H54 (cell line): ENCODE measurements around the gene ANP32A.

Experiments
- DNase-seq: peaks from one replicate; pipeline ENCODE4 v3.0.0; 2011; ENCODE audit warnings: low spot score, mixed read lengths; ENCODE audit not compliant: insufficient read length
- FAIRE-seq: peaks from 3 replicates; lab custom pipeline; 2011; peaks lifted over from hg19 to GRCh38; lab: Jason Lieb, UNC
- POLR2A ChIP-seq: IDR thresholded peaks from 2 replicates; pipeline ENCODE4 v1.6.1; 2011; ENCODE audit warnings: low read depth, mild to moderate bottlenecking, low read length

ANP32A gene

GRCh38 chr15:68816158-68816557 is 4.5 kb downstream of the ANP32A start:
- DNase-seq: no peak
- no peak for TF ChIP-seq POLR2A
- FAIRE-seq: no peak

DNA sequence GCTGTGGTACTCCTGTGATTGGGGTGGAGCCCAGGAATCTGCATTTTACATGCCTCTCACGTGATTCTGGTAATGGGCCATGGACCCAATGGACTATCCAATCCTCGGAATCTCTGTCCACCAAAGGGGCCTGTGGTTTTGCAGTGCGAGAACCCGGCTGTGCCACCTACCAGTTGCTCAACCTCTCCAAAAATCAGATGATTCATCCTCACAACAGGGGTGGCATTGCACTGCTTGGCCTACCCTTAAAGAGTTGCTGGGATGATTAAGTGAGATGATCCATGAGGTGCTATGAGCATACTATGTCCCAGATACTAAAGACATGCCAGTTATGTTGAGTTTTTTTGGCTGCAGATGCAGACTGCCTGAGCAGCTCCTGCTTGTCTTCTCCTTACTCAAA is 5.1 kb downstream of the ANP32A start:
- TF ChIP-seq POLR2A: no peak
- peak; percentile 61 for DNase-seq
- FAIRE-seq: no peak

DNA sequence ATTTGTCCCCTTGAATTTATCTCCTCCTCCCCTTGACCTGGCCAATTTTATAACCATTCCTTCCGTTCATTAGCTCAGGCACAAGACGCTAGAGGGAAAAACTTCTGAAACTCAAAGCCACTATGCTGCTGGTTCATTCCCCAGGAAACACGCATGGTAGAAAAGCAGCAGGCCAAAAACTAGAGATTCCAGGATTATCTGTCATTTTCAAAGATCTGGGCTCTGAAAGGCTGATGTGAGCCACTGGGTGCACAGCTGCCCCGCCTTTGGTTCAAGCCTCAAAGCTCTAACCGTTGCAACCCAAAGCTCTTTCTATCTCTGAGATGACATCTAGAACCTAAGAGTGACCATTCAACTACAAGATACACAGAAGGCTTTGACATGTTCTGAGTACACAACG is 6.1 kb downstream of the ANP32A start:
- FAIRE-seq (no peak), DNase-seq (no peak)

DNA sequence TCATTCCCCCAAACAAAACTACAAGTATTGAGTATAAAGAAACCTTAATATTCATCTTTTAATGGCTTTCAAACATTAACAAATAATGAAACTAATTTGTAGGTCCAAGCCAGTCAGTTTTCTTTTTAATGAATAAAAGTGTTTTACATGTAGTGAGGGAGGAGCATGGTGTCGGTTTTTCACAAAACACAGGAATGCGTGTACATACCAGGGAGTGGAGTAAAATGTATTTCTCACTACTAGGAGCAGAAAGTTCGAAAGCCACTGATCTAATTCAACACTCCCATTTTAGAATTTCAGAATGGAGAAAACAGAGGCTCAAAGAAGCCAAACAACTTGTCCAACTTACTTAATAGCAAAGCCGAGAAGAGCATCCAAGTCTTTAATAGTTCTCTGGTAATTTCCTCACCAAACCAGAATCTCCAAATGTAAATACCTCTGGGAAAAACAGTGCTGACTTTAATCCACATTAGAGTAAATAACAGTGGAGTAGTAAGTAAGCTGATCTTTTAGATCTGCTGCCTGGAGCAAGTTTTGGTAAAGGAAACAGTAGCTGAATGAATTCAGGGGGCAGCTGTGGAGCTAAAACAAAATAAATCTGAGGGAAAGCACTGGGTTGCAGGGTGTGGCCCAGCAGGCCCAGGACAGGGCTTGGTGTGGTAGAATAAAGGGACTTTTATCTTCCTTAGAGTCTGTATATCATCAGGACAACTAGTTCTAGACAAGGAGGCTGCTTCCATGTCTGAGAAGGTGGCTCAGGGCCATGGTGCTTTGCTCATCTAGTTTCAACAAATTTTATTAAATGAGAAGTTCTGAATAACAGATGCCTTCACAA is 7.9 kb downstream of the ANP32A start:
- no peak for TF ChIP-seq POLR2A
- no peak for FAIRE-seq
- DNase-seq: no peak

More for the DNA sequence above, 6.1 kb downstream of the ANP32A start:
- no peak for TF ChIP-seq POLR2A

DNA sequence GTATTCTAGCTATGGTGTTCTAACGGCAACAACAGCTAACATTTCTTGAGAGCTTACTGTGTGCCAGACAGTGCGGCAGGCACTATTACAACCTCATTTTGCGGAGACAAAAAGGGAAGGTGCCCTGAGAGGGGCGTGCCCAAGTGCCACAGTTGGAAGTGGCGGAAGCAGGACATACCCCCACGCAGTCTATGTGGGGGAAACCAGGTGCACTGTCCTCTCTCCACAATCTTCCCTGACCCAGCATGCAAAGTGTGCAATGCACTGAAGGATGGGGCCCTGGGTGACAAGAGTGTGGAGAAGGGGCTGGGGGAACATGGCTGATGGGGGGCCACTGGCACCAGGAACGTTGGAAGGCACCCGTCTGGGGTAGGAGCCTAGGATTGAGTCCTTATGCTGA is 8.6 kb downstream of the ANP32A start:
- no peak for TF ChIP-seq POLR2A
- FAIRE-seq (no peak), DNase-seq (no peak)

DNA sequence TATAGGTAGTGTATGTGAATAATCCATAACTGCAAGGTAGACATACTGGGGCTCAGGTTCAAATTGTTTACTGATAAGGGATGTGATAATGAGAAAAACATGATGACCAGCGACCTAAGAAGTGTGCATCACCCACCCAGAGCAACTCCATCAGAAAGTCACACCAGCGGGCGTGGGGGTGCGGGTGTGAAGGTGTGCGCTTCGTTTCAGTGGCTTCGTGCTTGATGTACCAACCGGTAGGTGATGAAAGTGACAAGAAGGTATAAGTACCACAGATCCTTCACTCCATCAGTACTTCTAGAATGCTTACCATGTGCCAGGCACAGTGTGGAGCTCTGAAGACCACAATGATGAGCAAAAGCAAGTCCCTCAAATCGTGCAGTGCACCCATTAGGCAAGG is 11.2 kb downstream of the ANP32A start:
- FAIRE-seq: no peak
- TF ChIP-seq POLR2A: no peak
- DNase-seq: no peak

- FAIRE-seq (no peak), DNase-seq (no peak)
- TF ChIP-seq POLR2A: no peak
Observed at GRCh38 chr15:68808770-68809169, 11.9 kb downstream of the ANP32A start.

- no peak for DNase-seq
- no peak for FAIRE-seq
- no peak for TF ChIP-seq POLR2A
Observed at GRCh38 chr15:68808091-68808490, 12.6 kb downstream of the ANP32A start.

- DNase-seq (no peak), FAIRE-seq (no peak)
- no peak for TF ChIP-seq POLR2A
Observed at GRCh38 chr15:68807249-68807648, 13.4 kb downstream of the ANP32A start.

GRCh38 chr15:68806220-68807060 is 14.3 kb downstream of the ANP32A start:
- DNase-seq: no peak
- no peak for FAIRE-seq
- no peak for TF ChIP-seq POLR2A

- DNase-seq: no peak
- no peak for TF ChIP-seq POLR2A
- no peak for FAIRE-seq
Observed at GRCh38 chr15:68802373-68802772, 18.3 kb downstream of the ANP32A start.

DNA sequence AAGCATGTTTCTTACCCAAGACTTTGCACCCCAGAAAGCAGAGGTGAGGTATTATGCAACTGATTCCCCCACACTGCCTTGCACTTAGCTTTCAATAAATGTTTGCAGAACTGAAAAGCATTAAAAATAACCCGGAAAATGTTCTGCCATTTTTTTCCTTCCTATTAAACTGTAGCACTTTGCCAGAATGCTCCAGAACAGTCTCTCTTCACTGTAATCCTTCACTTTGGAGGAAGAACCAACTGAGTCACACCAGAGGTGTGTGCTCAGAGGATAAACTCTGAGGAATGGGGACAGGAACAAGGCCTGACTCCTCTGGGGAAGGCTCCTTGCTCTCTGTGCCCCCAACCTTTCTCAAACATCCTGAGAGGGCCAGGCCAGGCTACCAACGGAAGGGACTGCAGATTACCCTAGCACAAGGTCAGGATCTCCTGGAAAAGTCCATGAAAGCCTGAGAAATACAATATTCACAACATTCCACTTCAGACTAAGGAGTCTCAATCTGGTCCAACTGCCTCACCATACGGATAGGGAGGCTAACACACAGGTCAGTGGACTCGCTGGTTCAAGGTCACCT is 19.0 kb downstream of the ANP32A start:
- DNase-seq (no peak), FAIRE-seq (no peak)
- no peak for TF ChIP-seq POLR2A

GRCh38 chr15:68800875-68801274 is 19.8 kb downstream of the ANP32A start:
- DNase-seq (no peak), FAIRE-seq (no peak)
- no peak for TF ChIP-seq POLR2A
